22Rv1 (cell line): ENCODE results near the gene ARHGEF10L.

ENCODE experiments used
- ZFX ChIP-seq: fragments of 450-650 bp; IDR thresholded peaks from 2 replicates; pipeline ENCODE4 v1.6.1; 2017; ENCODE audit warnings: antibody characterized with exemption, borderline replicate concordance
- TF ChIP-seq, protein P1 (sequence below): fragments of 450-650 bp; IDR thresholded peaks from 2 replicates; pipeline ENCODE4 v1.5.1; 2017; ENCODE audit warnings: mild to moderate bottlenecking

DNA sequence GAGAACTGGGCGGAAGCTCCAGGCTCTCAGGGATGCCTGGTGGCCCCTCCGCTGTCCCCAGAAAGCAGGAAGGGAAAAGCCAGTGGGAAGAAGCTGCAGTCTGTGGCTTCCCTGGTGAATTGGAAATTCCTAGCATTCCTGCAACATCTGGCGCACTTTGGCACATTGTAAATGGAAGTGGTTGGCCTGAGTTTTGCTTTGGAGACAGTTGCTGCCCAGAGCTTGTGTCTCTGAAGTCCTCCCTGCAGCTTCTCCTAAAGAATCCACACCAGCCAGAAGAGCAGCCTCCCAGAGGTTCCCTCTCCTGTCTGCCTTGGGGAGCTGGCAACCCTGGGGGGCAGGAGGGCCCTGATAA lies 48.2 kb downstream of the ARHGEF10L start:
- TF ChIP-seq, protein P1, sequence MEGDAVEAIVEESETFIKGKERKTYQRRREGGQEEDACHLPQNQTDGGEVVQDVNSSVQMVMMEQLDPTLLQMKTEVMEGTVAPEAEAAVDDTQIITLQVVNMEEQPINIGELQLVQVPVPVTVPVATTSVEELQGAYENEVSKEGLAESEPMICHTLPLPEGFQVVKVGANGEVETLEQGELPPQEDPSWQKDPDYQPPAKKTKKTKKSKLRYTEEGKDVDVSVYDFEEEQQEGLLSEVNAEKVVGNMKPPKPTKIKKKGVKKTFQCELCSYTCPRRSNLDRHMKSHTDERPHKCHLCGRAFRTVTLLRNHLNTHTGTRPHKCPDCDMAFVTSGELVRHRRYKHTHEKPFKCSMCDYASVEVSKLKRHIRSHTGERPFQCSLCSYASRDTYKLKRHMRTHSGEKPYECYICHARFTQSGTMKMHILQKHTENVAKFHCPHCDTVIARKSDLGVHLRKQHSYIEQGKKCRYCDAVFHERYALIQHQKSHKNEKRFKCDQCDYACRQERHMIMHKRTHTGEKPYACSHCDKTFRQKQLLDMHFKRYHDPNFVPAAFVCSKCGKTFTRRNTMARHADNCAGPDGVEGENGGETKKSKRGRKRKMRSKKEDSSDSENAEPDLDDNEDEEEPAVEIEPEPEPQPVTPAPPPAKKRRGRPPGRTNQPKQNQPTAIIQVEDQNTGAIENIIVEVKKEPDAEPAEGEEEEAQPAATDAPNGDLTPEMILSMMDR: no peak
- TF ChIP-seq ZFX: no peak
